GM21447 (cell line): ENCODE data around the gene GET3.

Experiments used
- ATAC-seq: cut with Tn5 transposase; IDR thresholded peaks from one replicate; pipeline ENCODE4 v1.9.1; 2021; ENCODE audit not compliant: unreplicated experiment

The GET3 gene

GRCh38 chr19:12750851-12751250 lies 13.6 kb downstream of the GET3 start:
- ATAC-seq: no peak

- ATAC-seq: no peak
These were observed 14.3 kb downstream of the GET3 start, which contains the start of gene BEST2 for GRCh38 chr19:12751635-12752034. BEST2 (plus strand) TSS chr19:12751791; CDS start chr19:12752593, 802 bp downstream.

- no peak for ATAC-seq
These were observed 14.9 kb downstream of the GET3 start for GRCh38 chr19:12752056-12752781.

DNA sequence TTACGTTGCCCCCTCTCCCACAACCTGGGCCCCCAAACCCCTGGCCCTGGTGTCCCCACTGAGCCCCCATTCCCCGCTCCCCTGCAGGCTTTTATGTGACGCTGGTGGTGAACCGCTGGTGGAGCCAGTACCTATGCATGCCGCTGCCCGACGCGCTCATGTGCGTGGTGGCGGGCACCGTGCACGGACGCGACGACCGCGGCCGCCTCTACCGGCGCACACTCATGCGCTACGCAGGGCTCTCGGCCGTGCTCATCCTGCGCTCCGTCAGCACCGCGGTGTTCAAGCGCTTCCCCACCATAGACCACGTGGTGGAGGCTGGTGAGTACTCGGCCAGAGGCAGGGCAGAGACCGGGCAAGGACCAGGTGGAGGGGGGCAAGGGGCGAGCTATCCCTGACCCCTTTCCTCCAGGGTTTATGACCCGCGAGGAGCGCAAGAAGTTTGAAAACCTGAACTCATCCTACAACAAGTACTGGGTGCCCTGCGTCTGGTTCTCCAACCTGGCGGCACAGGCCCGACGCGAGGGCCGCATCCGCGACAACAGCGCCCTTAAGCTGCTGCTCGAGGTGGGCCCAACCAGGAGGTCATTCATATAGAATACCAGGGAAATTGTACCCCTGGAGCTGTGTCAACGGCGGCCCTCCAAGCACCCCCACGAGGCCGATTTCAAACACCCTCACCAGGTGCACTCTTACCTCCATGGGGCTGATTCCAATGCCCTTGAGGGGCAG lies 17.3 kb downstream of the GET3 start:
- ATAC-seq: no peak

DNA sequence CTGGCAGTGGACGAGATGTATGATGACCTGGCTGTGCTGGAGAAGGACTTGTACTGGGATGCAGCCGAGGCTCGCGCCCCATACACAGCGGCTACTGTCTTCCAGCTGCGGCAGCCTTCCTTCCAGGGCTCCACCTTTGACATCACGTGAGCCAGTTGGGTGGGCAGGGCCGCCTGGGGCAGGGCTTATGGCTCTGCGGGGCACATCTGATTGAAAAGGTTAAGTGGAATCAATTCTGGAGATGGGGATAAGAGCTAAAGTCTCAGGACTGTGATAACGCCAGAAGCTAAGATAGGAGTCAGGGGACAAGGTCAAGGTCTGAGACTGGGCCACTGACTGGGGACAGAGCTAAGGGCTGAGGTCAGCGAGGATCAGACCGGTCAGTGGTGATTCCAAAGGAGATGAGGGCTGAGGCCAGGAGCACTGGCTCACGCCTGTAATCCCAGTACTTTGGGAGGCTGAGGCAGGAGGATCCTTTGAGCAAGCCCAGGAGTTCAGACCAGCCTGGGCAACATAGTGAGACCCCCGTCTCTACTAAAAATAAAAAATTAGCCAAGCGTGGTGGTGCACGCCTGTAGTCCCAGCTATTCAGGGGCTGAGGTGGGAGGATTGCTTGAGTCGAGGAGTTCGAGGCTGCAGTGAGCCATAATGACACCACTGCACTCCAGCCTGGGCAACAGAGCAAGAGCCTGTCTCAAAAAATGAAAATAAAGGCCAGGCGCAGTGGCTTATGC lies 19.0 kb downstream of the GET3 start:
- no peak for ATAC-seq

GRCh38 chr19:12757544-12758274 lies 20.4 kb downstream of the GET3 start:
- no peak for ATAC-seq

- no peak for ATAC-seq
These were observed 22.4 kb downstream of the GET3 start for GRCh38 chr19:12759686-12760085.

DNA sequence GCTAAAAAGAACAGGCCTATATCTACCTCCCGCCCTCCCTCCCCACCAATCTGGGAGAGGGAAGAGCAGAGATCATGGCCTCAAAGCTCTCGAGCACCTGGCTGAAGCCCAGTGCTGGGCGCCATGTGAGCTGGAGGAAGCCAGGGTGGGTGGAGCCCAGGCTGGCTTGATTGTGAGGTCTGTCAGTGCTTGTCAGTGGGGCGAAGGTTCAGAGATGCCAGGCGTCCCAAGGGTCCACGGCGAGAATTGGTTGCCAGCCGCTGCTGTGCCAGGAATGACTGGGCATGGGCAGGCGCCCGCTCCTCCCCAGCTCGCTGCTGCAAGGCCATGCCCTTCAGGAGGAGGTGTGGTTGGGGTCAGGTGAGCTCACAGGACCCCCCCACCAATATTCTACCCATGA lies 25.8 kb downstream of the GET3 start:
- ATAC-seq: no peak

- ATAC-seq: no peak
These were observed 27.4 kb downstream of the GET3 start for GRCh38 chr19:12764698-12765097.

GRCh38 chr19:12766051-12766521 lies 28.8 kb downstream of the GET3 start:
- no peak for ATAC-seq

- no peak for ATAC-seq
These were observed 29.9 kb downstream of the GET3 start for GRCh38 chr19:12767150-12767549.

- no peak for ATAC-seq
These were observed 30.4 kb downstream of the GET3 start for GRCh38 chr19:12767666-12768065.

DNA sequence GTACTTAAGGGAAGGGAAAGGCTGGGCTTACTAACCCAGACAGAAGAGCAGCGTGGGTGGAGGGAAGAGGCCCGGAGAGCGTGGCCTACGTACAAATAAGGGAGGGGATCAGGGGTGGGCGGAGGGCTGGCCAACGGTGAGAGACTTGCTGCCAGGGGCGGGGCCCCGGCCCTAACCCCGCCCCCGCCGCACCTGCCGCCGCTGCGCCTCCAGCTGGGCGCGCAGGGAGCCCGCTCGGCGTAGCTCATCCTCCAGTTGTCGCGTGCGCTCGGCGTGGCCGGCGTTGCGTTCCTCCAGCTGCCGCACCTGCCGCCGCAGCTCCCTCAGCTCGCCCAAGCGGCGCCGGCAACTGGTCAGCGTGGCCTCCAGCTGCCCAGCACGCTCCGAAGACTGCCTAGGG lies 32.4 kb downstream of the GET3 start:
- no peak for ATAC-seq

DNA sequence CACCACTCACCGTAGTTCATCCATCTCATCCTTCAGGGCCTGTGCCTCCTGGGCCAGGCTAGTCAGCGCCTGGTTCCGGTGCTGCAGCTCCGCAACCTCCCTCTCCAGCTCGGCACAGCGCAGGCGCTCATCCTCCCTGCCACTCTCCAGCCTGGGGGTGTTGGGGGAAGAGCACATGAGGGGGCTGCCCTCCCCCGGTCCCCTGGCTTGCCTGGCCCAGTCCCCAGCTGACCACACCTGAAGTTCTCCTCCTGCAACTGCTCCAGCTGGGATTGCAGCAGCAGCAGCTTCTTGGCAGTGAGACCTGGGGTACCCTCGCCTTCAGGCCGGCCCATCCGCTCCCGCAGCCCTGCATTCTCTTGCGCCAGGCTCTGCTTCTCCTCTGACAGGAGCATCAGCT lies 33.6 kb downstream of the GET3 start:
- no peak for ATAC-seq

DNA sequence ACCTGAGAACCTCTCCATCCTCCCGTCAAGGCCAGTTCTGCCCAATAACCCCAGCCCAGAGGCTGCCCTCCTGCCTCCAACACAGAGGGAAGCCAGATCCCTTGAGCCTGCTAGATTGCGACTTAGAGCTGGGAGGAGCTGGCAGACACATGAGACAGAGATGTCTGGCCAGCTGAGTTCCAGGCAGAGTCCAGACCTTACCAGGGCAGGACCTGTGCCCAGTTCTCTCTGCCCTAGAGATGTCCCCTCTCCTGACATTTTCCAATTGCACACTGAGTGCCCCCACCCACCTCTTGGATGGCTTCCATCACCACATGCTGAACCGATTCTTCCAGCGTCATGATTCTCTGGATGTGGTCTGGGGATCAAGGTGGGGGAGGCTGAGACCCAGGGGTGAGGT lies 35.0 kb downstream of the GET3 start:
- no peak for ATAC-seq

DNA sequence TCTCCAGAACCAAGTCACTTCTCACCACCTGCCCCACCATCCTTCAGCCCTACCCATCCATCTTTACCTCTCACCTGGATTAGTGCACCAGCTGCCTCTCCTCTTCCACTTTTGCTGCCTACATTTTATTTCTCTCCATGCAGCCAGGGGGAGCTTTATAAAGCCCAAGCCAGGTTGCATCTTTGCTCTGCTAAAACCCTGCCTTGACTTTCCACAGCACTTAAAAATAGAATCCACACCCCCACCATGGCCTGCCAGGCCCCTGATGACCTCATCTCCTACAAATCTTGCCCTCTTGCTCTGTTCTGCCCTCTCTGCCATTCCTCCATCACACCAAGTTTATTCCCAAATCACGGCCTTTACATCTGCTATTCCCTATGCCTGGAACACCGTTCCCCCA lies 36.3 kb downstream of the GET3 start:
- ATAC-seq: no peak

DNA sequence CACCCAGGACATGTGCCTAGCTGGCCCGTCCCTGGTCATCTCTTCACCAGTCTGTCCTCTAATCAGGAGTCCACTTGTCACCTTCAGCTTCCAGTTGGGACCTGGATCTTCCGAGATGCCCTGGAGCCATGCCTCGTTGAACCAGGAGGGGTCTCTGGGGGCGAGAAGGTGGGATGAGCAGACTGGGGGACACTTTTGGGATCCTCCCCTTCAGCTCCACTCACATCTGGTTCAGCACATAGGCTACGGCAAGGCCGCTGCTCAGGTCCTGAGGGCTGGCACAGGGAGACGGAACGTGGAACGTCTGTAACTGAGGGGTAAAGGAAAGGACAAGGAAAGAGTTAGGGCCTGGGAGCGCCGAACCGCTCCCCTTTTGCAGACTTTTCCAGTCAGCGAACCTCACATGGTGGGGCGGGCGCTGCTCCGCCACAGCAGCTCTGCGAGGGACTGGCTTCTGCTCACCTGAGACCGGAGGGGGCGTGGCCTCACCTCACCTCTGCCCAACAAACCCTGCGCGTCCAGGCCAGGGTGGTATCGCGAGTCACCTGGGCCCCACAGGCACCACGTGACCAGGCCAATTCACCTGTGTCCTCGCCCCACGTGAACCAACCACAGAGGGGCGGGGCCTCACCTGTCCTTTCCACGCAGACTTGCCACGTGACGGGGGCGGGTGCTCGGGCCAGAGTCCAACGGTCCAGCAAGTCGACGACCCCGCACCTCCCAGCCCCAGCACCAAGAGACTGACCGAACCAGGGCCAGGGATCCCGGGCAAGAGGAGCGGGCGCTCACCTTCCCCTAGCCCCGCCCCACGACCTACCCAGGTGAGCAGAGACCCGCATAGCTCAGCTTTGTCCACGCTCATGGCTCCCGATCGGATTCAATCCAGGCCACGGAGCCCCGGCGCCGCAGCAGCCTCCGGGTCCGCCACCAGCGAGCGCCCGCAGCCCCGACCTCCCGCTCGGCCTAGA lies 37.6 kb downstream of the GET3 start, which contains the start of gene HOOK2:
HOOK2 (minus strand) TSS at position 965 of the 968 bp plus-strand sequence; CDS start at position 862, 103 bp downstream.
- ATAC-seq: peak; percentile 1

GRCh38 chr19:12777217-12778016 lies 40.1 kb downstream of the GET3 start:
- no peak for ATAC-seq
